Prostate gland (tissue), 2 donors: ENCODE measurements around the gene RNF26. TPM values are rescaled to one million over a fixed set of nuclear protein-coding genes. Genes with fewer than 3 reads are reported as not detected.
A peak's percentile ranks its signal among the peaks of the same experiment; 100 is the strongest.

ENCODE experiments used
- DNase-seq: peaks from one replicate; pipeline ENCODE4 v3.0.0-alpha.2; 2019; ENCODE audit warnings: low spot score
- H3K27ac ChIP-seq, 2 donors: fragments of 200-600 bp; sonication (generic); 2 replicates each; pipeline ENCODE4 v1.5.1; 2017 to 2019
- H3K27me3 ChIP-seq: fragments of 200-600 bp; sonication (generic); replicated peaks from 2 replicates; pipeline ENCODE4 v1.5.1; 2019; ENCODE audit not compliant: insufficient read depth
- H3K36me3 ChIP-seq, 2 donors: fragments of 200-600 bp; sonication (generic); 1 replicate in 1 of 2; 2 replicates in 1 of 2; pipeline versions ENCODE4 v1.5.1 to v1.8.1; 2017 to 2019
- H3K4me1 ChIP-seq: fragments of 200-600 bp; sonication (generic); replicated peaks from 2 replicates; pipeline ENCODE4 v1.5.1; 2019
- H3K4me3 ChIP-seq, 2 donors: fragments of 200-600 bp; sonication (generic); 2 replicates each; pipeline ENCODE4 v1.5.1; 2017 to 2019
- H3K9me3 ChIP-seq: fragments of 200-600 bp; sonication (generic); 2 replicates; pipeline ENCODE4 v1.5.1; 2017
- CTCF ChIP-seq, 4 experiments: fragments of 200-600 bp in 2 of 4; fragments of 450-650 bp in 2 of 4; sonication (generic) in 2 of 4; IDR thresholded peaks; 1 replicate in 3 of 4; 2 replicates in 1 of 4; pipeline ENCODE4 v1.5.1; 2016 to 2019; ENCODE audit warnings: antibody characterized with exemption in 4 of 4, mild to moderate bottlenecking in 2 of 4, moderate library complexity in 2 of 4
- POLR2A ChIP-seq: fragments of 450-650 bp; IDR thresholded peaks from one replicate; pipeline ENCODE4 v1.6.1; 2016; ENCODE audit warnings: antibody characterized with exemption, mild to moderate bottlenecking
- POLR2AphosphoS5 ChIP-seq: sonication (generic); formaldehyde crosslinking; IDR thresholded peaks from one replicate; pipeline ENCODE4 v1.6.1; 2017; ENCODE audit warnings: antibody characterized with exemption
- WGBS: methylation state at CpG from one replicate; pipeline ENCODE4 v1.1.5; 2018; 5-methylcytosine and 5-hydroxymethylcytosine counted together
- intact Hi-C: fragments of 100-400 bp; cut with DNase I; formaldehyde crosslinking; loops from one replicate; pipeline ENCODE4 v1.14.2; 2022
- total RNA-seq, 2 donors: library from RNA; depleted of rRNA; stranded (reverse); fragments of >200 nt; gene quantifications; one replicate each; pipeline ENCODE4 v1.1.0, GENCODE V29; 2016

RNF26 gene
- total RNA-seq, 2 donors from 2014 or later = 17.6 to 34.2 TPM

- Histone ChIP-seq H3K4me1 (no peaks in the 10 kb centered on the region), H3K27ac (peak overlapping the region; percentile 33 to 54), H3K4me3 (peak overlapping the region; percentile 22 to 29), H3K9me3 (no peaks in the 10 kb centered on the region), H3K36me3 (no peaks in the 10 kb centered on the region), H3K27me3 (no peaks in the 10 kb centered on the region)
- WGBS = 46% methylated on average over 12 of the region's 13 CpGs
- TF ChIP-seq POLR2AphosphoS5 = no peak
- TF ChIP-seq POLR2A = no peak
- TF ChIP-seq CTCF (IDR thresholded peaks at IDR 0.05) = no peak
- DNase-seq = no peak
- intact Hi-C loops = loop anchor here (2.0 to 10.0 kb wide), 3 partner anchors 18 to 368 kb away; partner anchors contain the start of gene NECTIN1
These were observed 22.7 kb downstream of the RNF26 start for GRCh38 chr11:119357074-119357473.

GRCh38 chr11:119359365-119360214 lies 25.3 kb downstream of the RNF26 start:
- no peaks in the 10 kb centered on the region for H3K4me1 ChIP-seq

GRCh38 chr11:119361056-119361787 lies 26.9 kb downstream of the RNF26 start:
- Histone ChIP-seq H3K36me3 (no peaks in the 10 kb centered on the region), H3K4me1 (no peaks in the 10 kb centered on the region), H3K27ac (peak overlapping the region; percentile 53 to 59), H3K27me3 (no peaks in the 10 kb centered on the region), H3K4me3 (no peak overlapping the region), H3K9me3 (no peaks in the 10 kb centered on the region)
- intact Hi-C loops = no loop called here
- no peak for DNase-seq
- WGBS = 23% methylated on average over 8 of the region's 8 CpGs
- TF ChIP-seq CTCF (IDR thresholded peaks at IDR 0.05) = no peak
- TF ChIP-seq POLR2AphosphoS5 = no peak
- TF ChIP-seq POLR2A = no peak

More at GRCh38 chr11:119359365-119360214, 25.3 kb downstream of the RNF26 start:
- no peaks in the 10 kb centered on the region for H3K9me3 ChIP-seq
- TF ChIP-seq CTCF (IDR thresholded peaks at IDR 0.05) (no peak), POLR2A (no peak), POLR2AphosphoS5 (no peak)
- 73% methylated on average over 10 of the region's 10 CpGs for WGBS
- H3K36me3 ChIP-seq = no peaks in the 10 kb centered on the region
- no peak overlapping the region for H3K4me3 ChIP-seq
- intact Hi-C loops = loop anchor here (10.0 kb wide), 1 partner anchor 365 kb away; the partner anchor contains the start of gene NECTIN1
- no peak for DNase-seq
- no peak overlapping the region for H3K27ac ChIP-seq
- no peaks in the 10 kb centered on the region for H3K27me3 ChIP-seq

- Histone ChIP-seq H3K4me1 (no peaks in the 10 kb centered on the region), H3K27ac (peak overlapping the region; percentile 53 to 59), H3K9me3 (no peaks in the 10 kb centered on the region), H3K4me3 (no peak overlapping the region), H3K36me3 (no peaks in the 10 kb centered on the region), H3K27me3 (no peaks in the 10 kb centered on the region)
- TF ChIP-seq POLR2A (no peak), CTCF (IDR thresholded peaks at IDR 0.05) (no peak), POLR2AphosphoS5 (no peak)
- DNase-seq = no peak
- intact Hi-C loops = no loop called here
- 60% methylated on average over 11 of the region's 11 CpGs for WGBS
These were observed 27.8 kb downstream of the RNF26 start for GRCh38 chr11:119361941-119362725.
